Stimulated activated naive CD8-positive, alpha-beta T cell treated with anti-CD3 and anti-CD28 coated beads, Interleukin-15, Interleukin-2, amounts not matched to agents 100 U/mL and 50 U/mL, for 24 hours (primary cell): Measurements from ENCODE around the gene IQSEC1.

ENCODE experiments used
- ATAC-seq: fragments of 150-1000 bp; cut with Tn5 transposase; one replicate; pipeline ENCODE4 v1.10.0; 2021
- DNase-seq: peaks from one replicate; pipeline ENCODE4 v3.0.0; 2021

Gene IQSEC1

DNA sequence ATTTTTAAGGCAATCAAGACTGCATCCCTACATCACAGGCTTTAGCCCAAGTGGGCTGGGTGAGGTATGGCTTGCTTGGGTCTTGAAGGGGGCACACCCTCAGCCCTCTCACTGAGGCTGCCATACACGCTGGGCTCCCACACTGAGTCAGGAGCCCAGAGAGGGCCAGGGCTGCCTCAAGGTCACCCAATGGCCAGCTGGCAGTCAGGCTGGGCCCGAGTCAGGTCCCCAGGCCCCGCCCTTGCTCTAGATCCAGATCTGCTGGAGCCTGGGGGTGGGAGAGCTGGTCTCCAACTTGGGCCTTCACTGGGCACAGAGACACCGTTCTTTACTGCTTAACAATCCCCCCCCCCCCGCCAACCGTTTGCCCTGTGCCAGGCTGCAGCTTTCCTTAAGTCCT, 88.1 kb downstream of the IQSEC1 start:
- ATAC-seq: no peak

GRCh38 chr3:12984023-12984823, 89.0 kb downstream of the IQSEC1 start:
- ATAC-seq (peak; percentile 87), DNase-seq (peak; percentile 68)

More for the DNA sequence above, 88.1 kb downstream of the IQSEC1 start:
- no peak for DNase-seq

GRCh38 chr3:12983319-12983718, 89.9 kb downstream of the IQSEC1 start:
- ATAC-seq: no peak
- DNase-seq: no peak

DNA sequence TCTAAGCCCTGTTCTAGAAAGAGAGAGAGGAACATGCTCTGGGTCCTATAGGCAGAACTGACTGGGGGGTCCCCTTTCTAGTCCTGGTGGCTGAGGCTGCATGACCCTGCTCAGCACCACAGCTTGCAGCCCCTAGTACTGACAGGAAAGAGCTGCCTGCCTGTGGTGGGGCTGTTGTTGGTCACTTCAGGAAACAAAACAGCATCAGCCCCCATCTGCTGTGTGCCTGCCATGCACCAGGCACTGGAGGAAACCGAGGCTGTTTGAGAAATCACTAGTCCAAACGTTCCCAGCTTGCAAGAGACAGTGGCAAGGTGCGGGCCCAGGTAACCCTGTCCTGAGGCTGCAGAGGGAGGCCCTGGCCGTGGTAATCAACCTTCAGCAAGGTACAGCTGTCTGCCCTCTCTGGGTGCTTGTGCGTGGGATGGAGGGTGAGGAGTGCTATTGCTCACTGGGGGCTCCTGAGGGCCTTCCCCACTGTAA, 90.6 kb downstream of the IQSEC1 start:
- peak; percentile 15 for ATAC-seq
- no peak for DNase-seq

DNA sequence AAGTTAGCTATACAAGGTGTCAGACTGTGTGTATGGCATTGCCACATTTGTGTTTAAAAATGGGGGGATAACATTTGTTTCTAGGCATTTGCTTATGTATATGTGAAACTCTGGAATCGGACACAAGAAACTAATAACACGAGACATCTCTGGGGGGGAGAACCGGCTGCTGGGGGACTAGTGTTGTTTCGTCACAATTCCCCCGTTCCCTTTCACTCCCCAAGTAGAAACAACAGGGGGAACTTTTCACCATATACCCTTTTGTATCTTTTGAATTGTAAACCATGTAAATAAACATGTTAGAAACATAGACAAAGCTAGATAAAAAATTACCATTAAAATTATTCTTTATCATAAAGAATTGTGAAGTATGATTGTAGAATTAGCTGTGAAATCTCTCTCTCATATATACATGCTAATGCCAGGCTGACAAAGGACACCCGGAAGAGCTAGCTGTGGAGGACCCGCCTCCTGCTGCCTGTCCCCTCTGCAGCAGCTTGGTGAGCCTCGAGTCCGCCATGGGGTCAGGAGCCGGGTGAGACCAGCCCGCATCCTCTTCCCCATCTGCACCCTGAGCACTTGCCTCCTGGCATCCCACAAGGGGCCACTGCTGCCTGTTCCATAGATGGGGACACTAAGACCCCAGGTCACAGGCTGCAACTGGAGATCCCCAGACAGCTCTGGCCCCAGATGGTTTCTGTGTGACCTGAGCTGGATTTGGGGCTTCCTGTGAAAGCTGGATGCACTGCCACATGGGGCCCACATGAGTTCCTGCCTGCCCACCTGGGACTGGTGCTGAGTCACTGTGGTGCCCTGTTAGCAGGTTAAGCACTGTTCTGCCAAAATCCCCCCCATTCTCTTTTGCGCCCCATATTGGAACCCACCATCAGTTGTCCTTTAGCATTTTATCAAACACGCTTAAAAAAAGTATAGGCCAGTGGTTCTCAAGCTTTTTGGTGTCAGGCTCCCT, 91.6 kb downstream of the IQSEC1 start:
- peak; percentile 28 for ATAC-seq
- DNase-seq: peak; percentile 34

GRCh38 chr3:12980596-12981290, 92.5 kb downstream of the IQSEC1 start:
- DNase-seq: no peak

DNA sequence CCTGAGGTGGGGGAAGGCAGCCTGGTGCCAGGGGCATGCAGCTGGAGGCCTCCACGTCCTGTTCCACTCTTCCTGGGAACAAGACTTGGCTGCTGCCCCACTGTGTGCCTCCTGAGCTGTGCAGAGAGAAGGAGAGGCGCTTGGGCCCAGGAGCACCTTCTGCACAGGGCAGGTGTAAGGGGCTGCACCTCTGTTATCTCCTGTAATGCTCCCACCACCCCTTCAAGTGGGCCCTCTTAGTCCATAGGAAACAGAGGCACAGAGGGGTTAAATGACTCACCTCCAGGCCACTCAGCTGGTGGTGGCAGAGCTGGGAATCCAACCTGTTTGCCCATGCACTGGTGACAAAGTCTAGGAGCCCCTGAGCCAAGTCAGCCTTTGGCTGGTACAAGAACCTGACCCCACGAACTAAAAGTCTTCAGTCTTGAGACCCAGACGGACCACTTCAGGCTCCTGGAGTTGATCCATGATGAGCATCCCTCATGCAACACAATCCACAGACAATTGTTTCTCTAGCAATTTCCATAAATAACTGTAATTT, 93.2 kb downstream of the IQSEC1 start:
- ATAC-seq (no peak), DNase-seq (no peak)

More at GRCh38 chr3:12980596-12981290, 92.5 kb downstream of the IQSEC1 start:
- no peak for ATAC-seq

DNA sequence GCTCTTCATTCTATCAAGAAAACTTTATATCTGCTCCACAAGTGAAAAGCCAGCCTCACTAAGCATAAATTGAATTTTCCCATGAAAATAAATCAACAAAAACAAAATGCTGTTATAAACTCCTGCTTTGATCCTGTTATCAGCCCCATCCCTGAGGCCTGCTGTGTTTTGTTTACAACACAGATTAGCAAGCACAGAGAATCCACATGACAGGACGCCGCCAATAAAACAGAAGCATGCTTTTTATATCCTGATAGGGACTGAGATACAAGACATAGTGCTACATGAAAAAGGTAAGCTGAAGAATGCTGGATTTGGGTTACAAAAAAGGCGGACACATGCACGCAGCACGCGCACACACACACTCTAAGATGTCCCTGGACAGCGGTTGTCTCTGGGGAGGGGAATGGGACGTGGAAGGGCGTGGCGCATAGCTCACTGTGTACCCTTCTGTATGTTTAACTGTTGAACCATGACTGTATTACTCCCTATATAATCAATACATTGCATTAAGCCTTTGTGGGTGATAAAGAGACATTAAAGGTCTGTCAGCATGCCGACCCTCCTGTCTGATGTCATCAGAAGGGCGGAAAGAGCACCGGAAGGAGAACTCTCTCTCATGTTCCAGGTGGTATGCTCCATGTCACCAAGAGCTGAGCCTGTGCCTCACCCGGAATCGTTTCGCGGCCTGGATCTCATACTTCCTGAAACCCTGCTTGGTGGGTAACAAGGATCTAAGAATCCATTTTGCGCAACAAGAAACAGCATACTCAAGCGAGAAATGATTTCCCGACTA, 93.9 kb downstream of the IQSEC1 start:
- no peak for DNase-seq
- ATAC-seq: no peak

- DNase-seq (no peak), ATAC-seq (no peak)
Observed at GRCh38 chr3:12978682-12979081, 94.5 kb downstream of the IQSEC1 start.

- no peak for ATAC-seq
- no peak for DNase-seq
Observed at GRCh38 chr3:12977117-12977808, 96.0 kb downstream of the IQSEC1 start.

DNA sequence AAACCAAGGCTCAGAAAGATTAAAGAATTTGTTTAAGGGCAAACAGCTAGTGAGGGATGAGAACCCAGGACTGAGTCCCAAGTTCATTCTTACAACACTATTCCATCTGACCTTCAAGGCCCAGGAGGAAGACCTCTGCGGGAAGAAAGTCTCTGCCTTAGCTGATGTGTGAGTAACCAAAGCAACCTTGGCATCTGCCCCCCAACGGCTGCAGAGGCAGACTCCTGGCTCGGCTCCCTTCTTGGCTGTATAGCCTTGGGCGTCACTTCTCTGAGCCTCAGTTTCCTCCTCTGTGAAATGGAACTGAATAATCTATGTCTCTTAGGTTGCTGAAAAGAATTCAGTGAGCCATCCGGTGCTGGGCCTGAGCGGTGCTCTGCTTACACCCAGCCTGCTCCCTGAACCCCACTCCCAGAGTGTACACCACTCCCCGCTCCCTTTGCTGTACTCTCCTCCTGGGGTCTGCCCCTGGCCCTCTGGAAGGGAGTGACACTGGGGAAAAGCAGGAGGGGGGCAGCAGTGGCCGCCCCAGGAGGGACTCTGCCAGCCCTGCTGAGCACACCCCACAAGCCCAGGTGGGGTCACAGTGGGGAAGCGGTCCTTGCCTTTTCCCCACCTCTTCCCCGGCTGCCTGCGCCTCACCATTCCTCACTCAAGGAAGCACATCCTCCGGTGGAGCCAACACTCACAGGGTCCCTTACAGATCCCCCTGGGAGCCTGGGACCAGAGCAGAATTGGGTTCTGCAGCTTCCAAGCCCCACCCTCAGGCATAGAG, 97.3 kb downstream of the IQSEC1 start:
- no peak for ATAC-seq
- no peak for DNase-seq

DNA sequence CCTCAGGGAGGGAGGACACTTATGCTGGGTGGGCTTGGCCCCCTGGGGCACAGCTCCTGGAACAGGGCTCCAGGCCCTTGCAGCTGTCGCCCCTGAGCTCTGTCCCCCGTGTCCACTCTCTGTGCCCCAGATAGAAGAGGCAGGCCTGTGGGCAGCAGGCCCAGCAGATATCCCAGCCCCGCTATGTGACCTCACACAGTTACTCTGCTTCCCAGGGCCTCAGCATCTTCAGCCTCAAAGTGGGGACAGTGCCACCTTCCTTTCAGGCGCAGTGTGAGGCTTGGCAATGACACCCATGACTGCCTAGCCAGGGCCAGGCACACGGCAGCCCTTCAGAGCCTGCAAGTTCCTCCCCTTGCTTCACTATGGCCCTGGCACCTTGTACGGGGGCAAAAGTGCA, 98.4 kb downstream of the IQSEC1 start:
- ATAC-seq (peak; percentile 20), DNase-seq (no peak)

- no peak for ATAC-seq
Observed at GRCh38 chr3:12974334-12974733, 98.9 kb downstream of the IQSEC1 start.

DNA sequence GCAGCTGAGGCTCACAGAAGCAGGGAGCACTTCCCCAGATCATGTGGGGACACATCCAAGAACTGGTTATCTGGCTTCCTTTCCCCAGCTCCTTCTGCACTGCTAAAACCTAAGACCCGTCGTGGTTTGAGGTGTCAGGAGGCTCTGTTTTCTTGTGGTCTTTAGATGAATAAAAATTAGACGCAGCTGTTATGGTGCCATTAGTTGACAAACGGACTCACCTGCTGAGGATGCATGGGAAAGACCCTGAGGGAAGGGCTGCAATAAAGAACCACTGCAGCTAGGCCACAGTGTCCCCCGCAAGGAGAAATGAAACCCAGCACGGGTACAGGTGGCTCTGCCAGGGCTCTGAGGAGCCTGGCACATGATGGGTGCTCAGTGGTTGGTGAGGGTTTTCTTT, 99.4 kb downstream of the IQSEC1 start:
- DNase-seq (no peak), ATAC-seq (no peak)

More at GRCh38 chr3:12974334-12974733, 98.9 kb downstream of the IQSEC1 start:
- no peak for DNase-seq

DNA sequence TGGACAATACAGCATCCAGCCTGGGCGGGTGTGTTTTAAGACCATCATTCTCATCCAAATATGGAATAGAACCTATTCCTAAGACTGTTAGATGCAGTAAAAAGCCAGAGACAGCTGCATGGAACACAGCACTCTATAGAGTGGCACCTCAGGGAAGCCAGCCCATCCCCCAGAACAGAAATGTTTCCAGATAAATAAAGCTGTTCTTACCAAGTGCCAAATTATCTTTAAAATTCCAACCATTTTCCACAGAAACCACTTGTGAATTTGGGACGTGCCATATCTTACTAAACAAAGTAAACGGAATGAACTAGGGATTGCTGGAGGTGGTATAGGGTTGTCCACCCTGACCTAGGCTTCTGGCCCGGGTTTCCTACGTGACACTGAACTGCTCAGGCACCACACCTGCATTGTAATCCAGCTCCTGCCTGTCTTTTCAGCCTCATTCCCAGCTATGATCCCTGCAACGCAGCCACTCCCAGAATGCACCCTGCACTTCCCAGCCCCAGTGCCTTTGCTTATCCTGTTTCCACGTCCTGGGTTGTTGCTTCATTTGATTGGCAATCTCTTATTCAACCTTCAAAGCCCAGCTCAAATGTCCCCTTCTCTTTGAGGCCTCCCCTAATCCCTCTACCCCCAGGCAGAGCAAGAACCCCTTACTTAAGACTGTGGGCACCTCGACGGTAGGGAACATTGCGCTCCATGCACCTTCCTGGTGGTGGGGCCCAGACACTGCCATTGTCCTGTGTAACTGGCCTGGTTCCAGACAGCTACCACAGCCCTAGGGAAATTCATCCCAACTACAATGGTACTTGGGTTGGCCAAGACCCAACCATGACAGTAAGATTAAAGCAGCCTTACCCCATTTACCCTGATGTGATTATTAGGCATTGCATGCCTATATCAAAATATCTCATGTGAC, 100.2 kb downstream of the IQSEC1 start:
- DNase-seq (no peak), ATAC-seq (no peak)

- ATAC-seq: no peak
- no peak for DNase-seq
Observed at GRCh38 chr3:12972043-12972442, 101.2 kb downstream of the IQSEC1 start.

- ATAC-seq: no peak
- DNase-seq: no peak
Observed at GRCh38 chr3:12970684-12971083, 102.5 kb downstream of the IQSEC1 start.

DNA sequence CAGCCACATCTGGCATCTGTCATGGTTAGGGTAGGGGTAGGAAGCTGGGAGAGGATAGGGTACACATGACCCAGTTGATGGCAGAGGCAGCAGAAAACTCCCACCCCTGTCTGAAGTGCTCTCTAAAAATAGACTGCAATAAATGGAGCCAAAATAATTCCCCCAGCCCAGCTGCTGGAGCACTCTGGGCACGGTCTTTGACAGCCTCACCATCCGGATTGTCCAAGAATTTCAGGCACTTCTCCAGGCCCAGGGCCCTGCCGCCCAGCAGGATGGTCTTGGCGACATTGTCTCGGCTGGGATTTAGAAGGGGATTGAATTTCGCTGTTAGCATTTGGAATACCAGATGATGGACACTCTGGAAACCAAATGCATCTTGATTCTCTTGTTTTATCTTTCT, 103.7 kb downstream of the IQSEC1 start:
- ATAC-seq (no peak), DNase-seq (no peak)

DNA sequence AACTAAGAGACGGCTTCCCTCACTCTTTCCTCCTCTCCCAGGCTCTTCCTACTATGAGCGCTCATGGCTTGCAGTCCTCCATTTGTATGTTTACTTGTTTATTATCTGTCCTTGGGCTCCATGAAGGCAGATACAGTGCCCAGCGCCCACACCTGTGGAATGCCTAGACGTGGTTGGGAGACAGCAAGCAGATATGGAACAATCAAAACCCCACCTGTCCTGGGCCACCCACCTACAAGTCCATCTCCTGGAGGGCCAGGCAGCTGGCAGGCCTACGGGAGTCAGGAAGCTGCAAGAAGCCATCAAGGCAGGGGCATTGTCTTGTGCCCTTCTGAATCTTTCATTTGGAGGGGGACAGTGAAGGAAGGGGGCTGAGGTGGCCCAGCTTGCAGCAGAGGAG, 104.7 kb downstream of the IQSEC1 start:
- no peak for ATAC-seq

More for the DNA sequence above, 104.7 kb downstream of the IQSEC1 start:
- no peak for DNase-seq
